HG03159 (cell line): ENCODE data around the gene PSIP1.
A peak's percentile ranks its signal among the peaks of the same experiment; 100 is the strongest.
"Not testable (repeated sequence)": the region's sequence is repeated elsewhere in the genome, so short reads cannot be mapped to it uniquely, and the experiment has no call there.

Experiments
- ATAC-seq: cut with Tn5 transposase; IDR thresholded peaks from one replicate; pipeline ENCODE4 v1.9.1; 2021; ENCODE audit warnings: mild to moderate bottlenecking, moderate library complexity; ENCODE audit not compliant: unreplicated experiment

Gene PSIP1

DNA sequence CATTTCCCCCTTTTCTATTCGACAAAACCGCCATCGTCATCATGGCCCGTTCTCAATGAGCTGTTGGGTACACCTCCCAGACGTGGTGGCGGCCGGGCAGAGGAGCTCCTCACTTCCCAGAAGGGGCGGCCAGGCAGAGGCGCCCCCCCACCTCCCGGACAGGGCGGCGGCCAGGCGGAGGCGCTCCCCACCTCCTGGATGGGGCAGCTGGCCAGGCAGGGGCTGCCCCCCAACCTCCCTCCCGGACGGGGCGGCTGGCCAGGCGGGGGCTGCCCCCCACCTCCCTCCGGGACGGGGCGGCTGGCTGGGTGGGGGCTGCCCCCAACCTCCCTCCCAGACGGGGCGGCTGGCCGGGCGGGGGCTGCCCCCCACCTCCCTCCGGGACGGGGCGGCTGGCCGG, 68.9 kb downstream of the PSIP1 start:
- ATAC-seq = not testable (repeated sequence)

DNA sequence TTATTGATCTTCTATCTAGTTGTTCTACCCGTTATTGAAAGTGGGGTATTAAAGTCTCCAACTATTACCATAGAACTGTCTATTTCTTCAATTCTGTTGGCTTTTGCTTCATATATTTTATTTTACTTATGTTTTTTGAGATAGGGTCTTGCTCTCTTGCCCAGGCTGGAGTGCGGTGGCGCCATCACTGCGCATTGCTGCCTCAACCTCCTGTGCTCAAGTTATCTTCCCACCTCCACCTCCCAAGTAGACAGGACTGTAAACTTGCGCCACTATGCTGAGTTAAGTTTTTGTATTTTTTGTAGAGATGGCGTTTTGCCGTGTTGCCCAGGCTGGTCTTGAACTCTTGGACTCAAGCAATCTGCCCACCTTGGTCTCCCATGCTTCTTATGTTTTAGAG, 71.9 kb downstream of the PSIP1 start:
- ATAC-seq = no peak

DNA sequence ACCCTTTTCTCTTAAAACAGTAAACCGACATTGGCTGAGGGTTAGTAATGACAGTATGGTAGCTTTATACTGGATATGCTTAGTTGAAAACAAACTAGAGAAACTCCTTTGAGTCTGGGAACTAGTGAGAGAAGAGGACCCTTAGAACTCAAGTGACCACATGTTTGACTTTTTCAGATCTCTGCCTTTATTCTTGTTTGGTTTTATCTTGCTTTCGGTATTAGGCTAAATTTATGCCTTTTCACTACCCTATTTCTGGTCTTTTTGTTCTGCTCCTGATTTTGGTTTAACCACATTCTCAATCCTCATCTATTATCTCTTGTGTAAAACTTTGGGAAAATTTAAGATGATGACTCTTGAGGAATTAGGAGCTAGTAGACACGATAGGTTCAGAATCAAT, 77.1 kb downstream of the PSIP1 start:
- ATAC-seq = no peak

DNA sequence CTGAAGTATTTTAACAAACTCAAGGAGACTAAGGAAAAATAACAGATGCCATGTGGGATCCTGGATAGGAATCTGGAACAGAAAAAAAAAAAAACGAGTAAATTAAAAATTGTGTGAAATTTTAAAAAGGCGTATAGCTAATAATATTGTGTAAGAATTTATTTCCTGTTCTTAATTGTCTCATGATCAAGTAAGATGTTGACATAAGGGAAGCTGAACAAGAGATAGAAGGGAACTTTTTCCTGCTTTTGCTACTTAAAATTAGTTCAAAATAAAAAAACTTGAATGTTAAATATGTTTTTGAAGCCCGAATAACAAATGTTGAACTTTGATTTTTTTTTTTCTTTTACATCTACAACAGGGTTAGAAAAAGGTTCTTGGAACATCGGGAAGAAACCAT, 77.6 kb downstream of the PSIP1 start:
- ATAC-seq = no peak

DNA sequence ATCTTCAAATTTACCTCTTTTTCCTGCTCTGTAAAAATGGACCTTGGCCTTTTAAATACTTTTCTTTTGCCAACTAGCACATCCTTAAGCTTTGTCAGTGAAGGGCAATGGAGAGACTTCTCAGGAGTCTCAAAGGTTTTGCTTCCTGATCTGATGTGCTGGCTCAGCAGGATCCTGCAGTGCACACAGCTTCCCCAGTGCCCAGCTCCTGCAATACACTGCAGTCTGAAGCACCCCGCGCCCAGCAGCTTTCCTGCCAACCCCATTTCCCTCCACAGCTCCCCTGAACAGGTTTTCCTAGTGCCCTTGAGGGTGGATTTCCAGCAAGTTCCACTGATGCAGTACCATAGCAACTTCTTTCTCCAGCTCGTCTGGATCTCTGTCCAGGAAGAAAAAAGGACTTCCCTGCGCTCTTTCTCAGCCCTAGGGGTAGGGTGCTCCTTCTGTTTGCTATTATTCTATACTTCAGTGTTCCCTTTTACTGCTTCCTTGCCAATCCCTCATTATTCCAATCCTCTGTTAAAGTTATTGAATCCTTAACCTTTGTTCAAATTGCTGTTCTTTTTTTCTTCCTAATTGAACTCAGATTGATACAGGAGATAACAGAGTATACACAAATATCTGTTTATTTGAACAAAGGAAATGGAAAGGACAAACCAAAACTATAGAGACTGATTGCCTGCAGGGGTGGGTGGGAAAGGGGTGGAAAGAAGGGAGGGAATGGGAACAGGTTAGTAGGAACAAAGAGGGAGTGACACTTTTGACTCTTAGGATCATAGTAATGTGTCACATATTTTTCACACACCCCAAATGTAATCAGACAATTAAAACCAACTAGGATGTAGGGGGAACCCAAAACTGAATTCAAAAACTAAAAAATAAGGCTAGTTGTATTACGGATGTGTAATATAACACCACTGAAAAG, 79.6 kb downstream of the PSIP1 start:
- no peak for ATAC-seq

DNA sequence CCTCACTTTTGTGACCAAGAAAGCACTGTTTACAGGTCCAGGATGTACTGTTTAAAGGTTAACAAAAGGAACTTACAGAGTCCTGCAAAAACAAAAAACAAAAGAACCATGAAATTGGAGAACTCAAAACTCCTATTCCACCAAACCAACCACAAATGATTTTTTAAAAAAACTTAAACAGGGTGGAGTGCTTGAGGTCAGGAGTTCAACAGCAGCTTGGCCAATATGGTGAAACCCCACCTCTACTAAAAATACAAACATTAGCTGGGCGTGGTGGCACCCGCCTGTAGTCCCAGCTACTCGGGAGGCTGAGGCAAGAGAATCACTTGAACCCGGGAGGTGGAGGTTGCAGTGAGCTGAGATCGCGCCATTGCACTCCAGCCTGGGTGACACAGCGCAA, 83.1 kb downstream of the PSIP1 start:
- ATAC-seq = not testable (repeated sequence)

DNA sequence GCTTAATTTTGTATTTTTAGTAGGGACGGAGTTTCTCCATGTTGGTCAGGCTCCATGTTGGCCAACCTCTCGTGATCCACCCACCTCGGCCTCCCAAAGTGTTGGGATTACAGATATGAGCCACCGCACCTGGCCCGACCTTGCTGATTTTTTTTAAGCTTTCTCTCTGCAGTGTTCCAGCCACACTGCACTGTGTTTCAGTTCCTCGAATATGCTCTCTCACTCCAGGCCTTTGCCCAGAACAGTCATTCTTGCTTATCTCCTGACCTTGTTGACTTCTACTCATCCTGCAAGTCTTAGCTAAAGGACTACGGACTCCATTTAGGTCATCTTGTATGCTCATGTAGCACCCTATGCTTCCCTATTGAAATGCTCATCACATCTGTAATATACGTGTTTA, 84.8 kb downstream of the PSIP1 start:
- peak; percentile 42 for ATAC-seq

DNA sequence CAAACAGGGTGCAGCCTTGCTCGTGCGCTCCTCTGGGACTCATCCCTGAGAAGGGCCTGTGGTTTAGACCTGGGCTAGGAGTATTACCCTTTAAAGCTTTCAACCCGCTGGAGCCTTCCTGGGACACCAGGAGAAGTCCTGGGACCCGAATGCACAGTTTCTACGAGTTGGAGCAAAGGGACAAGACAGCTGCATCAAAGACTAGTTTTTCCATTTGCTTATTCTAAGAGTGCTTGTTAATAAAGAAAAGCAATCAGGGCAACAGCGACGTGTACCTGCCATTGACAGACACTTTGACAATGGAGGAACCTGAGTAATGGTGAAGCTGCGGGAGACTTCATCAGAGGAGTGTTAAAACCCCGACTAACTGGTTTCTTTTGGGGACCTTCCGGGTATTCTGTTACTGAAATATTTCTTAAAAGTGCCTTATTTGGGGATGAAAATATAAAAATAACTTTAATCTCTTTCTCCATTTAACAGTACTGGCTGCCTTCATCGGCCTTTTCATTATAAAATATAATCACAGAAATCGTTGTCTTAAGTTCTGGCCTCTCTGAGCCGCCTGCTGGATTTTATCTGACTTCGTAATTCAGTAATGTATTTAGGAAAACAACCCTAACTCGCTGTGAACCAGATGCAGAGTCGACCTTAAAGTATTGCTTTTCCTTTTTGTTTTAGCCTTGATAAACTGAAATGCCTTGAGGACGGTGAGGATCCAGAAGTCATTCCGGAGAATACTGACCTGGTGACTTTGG, 87.4 kb downstream of the PSIP1 start:
- no peak for ATAC-seq

DNA sequence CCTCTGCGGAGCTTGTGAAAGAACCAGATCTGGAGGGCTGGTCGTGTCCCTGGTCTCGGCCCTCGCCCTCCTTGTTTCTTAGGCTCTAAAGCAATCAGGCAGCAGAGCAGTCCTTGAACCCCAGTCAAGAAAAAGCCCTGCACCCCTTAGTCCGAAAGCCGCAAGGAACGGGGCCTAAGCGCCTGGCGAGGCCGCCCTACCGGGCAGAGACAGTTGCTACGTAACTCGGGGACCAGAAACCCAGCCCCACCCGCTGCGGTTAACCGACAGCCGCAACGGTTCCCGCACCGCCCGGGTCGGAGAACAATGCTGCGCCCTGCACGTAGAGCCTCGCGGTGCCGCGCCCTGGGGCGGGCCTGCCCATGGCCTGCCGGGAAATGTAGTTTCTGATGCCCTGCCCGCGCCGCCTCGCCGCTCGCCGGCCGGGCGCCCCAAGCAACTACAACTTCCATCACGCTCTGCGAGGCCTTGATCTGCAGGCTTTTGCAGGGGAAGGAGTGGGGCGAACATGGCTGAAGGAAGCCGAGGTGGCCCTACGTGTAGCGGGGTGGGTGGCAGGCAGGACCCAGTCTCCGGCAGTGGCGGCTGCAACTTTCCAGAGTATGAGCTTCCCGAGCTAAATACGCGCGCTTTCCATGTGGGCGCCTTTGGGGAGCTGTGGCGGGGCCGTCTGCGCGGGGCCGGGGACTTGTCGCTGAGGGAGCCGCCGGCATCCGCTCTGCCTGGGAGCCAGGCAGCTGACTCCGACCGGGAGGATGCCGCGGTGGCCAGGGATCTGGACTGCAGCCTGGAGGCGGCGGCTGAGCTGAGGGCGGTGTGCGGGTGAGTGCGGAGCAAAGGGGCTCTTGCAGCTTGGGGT, 88.2 kb downstream of the PSIP1 start, which contains the start of gene SNAPC3:
Gene SNAPC3 (plus strand): TSS at position 505 of the 859 bp plus-strand sequence. CDS start 4 bp downstream, at position 509.
- peak; percentile 95 for ATAC-seq

DNA sequence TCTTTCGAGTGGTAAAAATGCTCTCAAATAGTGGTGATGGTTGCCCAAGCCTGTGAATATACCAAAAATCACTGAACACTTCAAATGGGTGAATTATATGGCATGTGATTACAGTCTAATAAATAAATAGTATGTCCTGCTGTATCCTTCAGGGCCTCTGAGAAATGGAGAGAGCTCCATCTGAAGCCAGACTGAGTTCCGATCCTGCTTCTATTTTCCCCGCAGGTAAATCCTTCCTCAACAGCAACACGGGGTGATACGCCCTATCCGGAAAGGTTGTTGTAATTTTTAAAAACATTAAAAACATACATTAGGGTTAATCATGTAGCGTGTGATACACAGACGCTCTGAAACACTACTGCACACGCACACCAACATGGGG, 88.8 kb downstream of the PSIP1 start:
- no peak for ATAC-seq

DNA sequence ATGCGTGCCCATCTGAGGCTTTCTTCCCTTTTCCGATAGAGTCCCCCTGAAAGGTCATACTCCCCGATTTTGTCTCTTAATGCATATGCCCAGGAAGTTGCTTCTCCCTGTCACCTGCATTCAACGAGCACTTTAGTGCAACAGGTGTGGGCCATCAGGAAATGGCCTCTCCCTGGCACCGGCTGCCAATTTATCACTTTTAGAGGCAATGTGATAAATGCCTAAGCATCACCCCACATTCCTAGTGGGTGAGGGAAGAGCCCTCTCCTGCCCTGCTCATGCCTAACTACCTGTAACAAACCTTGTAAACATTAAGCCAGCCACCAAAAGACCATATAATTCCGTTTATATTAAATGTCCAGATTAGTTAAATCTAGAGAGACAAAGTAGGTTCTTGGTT, 89.2 kb downstream of the PSIP1 start:
- no peak for ATAC-seq

DNA sequence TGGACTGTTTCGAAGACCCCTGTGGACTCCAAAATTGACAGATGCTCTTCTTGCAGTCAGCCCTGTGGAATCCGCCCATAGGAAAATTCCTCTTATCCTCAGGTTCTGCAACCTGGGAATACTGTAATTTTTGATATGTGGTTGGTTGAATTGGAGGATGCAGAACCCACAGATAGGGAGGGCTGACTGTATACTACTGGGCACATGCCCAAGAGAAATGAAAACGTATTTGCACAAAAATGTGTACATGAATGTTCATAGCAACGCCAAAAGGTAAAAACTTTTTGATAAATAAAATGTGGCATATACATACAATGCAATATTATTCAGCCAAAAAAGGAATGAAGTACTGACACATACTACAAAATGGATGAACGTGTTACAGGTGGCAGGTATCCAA, 90.0 kb downstream of the PSIP1 start:
- ATAC-seq = no peak

DNA sequence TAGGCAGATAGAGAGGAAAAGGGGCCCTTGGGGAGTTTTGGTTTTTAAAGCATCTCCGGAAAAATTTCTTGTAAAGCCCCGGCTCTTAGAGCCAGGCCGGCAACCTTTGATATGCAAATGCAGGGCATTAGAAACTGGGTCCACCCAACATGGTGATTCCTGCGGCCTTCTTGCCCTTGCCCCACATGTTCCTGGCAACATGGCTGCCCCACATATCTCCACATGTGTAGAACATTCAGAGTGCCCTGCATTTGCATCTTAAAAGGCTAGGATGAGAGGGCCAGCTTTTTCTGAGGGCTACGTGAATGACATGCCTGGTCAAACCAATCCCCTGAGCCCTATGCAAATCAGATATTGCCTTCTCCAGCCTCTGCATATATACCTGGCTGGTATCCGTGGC, 93.1 kb downstream of the PSIP1 start:
- ATAC-seq = no peak

DNA sequence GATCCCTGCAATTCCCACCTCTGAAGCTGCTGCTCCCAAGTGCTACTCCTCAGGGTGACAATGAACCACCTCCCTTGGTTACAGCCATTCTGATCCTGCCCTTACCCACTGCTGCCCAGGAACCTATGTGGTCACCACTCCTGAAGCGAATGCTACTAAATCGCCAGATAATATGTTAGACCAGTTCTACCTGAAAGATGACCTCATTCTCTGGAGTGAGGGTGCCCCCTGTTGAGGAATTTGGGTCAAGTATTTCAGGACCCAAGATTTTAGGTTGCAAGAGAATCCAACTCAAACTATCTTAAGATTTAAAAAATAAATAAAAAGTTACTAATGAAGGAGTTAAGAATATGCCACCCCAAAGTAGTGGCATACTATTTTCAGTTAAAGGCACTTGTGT, 93.9 kb downstream of the PSIP1 start:
- ATAC-seq = no peak
